Left ventricle myocardium inferior (tissue), 1 donor: ENCODE measurements around the gene NCBP3. TPM values are rescaled to one million over a fixed set of nuclear protein-coding genes. Genes with fewer than 3 reads are reported as not detected.

Source experiments
- DNase-seq: peaks from one replicate; pipeline ENCODE4 v3.0.0-alpha.2; 2020
- H3K27ac ChIP-seq: fragments of 200-600 bp; replicated peaks from 2 replicates; pipeline ENCODE4 v1.8.0; 2021
- H3K27me3 ChIP-seq: fragments of 200-600 bp; 2 replicates; pipeline ENCODE4 v1.8.0; 2021; ENCODE audit warnings: low read depth
- H3K36me3 ChIP-seq: fragments of 200-600 bp; 2 replicates; pipeline ENCODE4 v1.8.0; 2021
- H3K4me1 ChIP-seq: fragments of 200-600 bp; 2 replicates; pipeline ENCODE4 v1.8.0; 2021
- H3K4me3 ChIP-seq: fragments of 200-600 bp; 2 replicates; pipeline ENCODE4 v1.8.0; 2021; ENCODE audit warnings: mild to moderate bottlenecking, moderate library complexity
- H3K9me3 ChIP-seq: fragments of 200-600 bp; replicated peaks from 2 replicates; pipeline ENCODE4 v1.8.0; 2021
- intact Hi-C: fragments of 100-400 bp; cut with micrococcal nuclease; formaldehyde crosslinking; loops from one replicate; pipeline ENCODE4 v1.11.0; 2022
- total RNA-seq: library from RNA; stranded (reverse); fragmentation: NEBNext Ultra II Directional; extraction: Animal tissue kit (Norgen Biotek cat#: 25700); gene quantifications from one replicate; pipeline ENCODE4 v1.2.1, GENCODE V29; 2021
- TF ChIP-seq, protein P1 (sequence below): fragments of 200-600 bp; IDR thresholded peaks from 2 replicates; pipeline ENCODE4 v1.8.0; 2021; ENCODE audit warnings: antibody characterized with exemption, mild to moderate bottlenecking, borderline replicate concordance
- donor health status: DM: no; HTN: yes; CAD: no; lungs with severe emphysema.

The NCBP3 gene
- total RNA-seq, 1 donor from 2014 or later = 18.2 TPM

- Histone ChIP-seq H3K9me3 (no peaks in the 10 kb centered on the region), H3K27ac (peak overlapping the region; percentile 79), H3K4me3 (no peak overlapping the region), H3K4me1 (peaks cover 47% of the 10 kb centered on the region), H3K27me3 (no peaks in the 10 kb centered on the region), H3K36me3 (peaks cover 60% of the 10 kb centered on the region)
- intact Hi-C loops = no loop called here
- TF ChIP-seq, protein P1, sequence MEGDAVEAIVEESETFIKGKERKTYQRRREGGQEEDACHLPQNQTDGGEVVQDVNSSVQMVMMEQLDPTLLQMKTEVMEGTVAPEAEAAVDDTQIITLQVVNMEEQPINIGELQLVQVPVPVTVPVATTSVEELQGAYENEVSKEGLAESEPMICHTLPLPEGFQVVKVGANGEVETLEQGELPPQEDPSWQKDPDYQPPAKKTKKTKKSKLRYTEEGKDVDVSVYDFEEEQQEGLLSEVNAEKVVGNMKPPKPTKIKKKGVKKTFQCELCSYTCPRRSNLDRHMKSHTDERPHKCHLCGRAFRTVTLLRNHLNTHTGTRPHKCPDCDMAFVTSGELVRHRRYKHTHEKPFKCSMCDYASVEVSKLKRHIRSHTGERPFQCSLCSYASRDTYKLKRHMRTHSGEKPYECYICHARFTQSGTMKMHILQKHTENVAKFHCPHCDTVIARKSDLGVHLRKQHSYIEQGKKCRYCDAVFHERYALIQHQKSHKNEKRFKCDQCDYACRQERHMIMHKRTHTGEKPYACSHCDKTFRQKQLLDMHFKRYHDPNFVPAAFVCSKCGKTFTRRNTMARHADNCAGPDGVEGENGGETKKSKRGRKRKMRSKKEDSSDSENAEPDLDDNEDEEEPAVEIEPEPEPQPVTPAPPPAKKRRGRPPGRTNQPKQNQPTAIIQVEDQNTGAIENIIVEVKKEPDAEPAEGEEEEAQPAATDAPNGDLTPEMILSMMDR = no peak
- DNase-seq = no peak
Measured at GRCh38 chr17:3834811-3835210, 11.2 kb downstream of the NCBP3 start.

- peak overlapping the region; percentile 82 for H3K27ac ChIP-seq
- intact Hi-C loops = no loop called here
- TF ChIP-seq, protein P1 = no peak
Measured at GRCh38 chr17:3828852-3829232, 17.2 kb downstream of the NCBP3 start.

GRCh38 chr17:3828151-3828851 lies 17.7 kb downstream of the NCBP3 start:
- H3K4me3 ChIP-seq = peak overlapping the region; percentile 2
- H3K9me3 ChIP-seq = no peaks in the 10 kb centered on the region
- peak overlapping the region; percentile 82 for H3K27ac ChIP-seq
- TF ChIP-seq, protein P1 = no peak
- H3K4me1 ChIP-seq = peaks cover 25% of the 10 kb centered on the region
- intact Hi-C loops = no loop called here
- DNase-seq = no peak
- no peaks in the 10 kb centered on the region for H3K27me3 ChIP-seq
- H3K36me3 ChIP-seq = peaks cover 67% of the 10 kb centered on the region

More at GRCh38 chr17:3828852-3829232, 17.2 kb downstream of the NCBP3 start:
- Histone ChIP-seq H3K4me1 (peaks cover 28% of the 10 kb centered on the region), H3K9me3 (no peaks in the 10 kb centered on the region), H3K36me3 (peaks cover 64% of the 10 kb centered on the region), H3K27me3 (no peaks in the 10 kb centered on the region), H3K4me3 (peak overlapping the region; percentile 2)
- no peak for DNase-seq

GRCh38 chr17:3827124-3827773 lies 18.8 kb downstream of the NCBP3 start:
- Histone ChIP-seq H3K27ac (no peak overlapping the region), H3K36me3 (peaks cover 73% of the 10 kb centered on the region), H3K4me3 (no peak overlapping the region), H3K9me3 (no peaks in the 10 kb centered on the region), H3K27me3 (no peaks in the 10 kb centered on the region), H3K4me1 (peaks cover 25% of the 10 kb centered on the region)
- intact Hi-C loops = no loop called here
- TF ChIP-seq, protein P1 = peak; percentile 51
- no peak for DNase-seq

GRCh38 chr17:3826191-3826590 lies 19.9 kb downstream of the NCBP3 start:
- TF ChIP-seq, protein P1 = no peak
- Histone ChIP-seq H3K4me3 (no peak overlapping the region), H3K36me3 (peaks cover 81% of the 10 kb centered on the region), H3K4me1 (peaks cover 25% of the 10 kb centered on the region), H3K9me3 (no peaks in the 10 kb centered on the region), H3K27me3 (no peaks in the 10 kb centered on the region), H3K27ac (no peak overlapping the region)
- no peak for DNase-seq
- intact Hi-C loops = no loop called here
